ENCODE measurements around the gene RBFOX2.

GRCh38 chr22:35756722-35757121 lies 271.9 kb downstream of the RBFOX2 start:
- TF ChIP-seq CTCF (conservative IDR thresholded peaks at IDR 0.05 in 1 of 2, IDR thresholded peaks at IDR 0.05 in 1 of 2; ENCODE audit: extremely low read depth in 1 of 2, insufficient read depth in 1 of 2, low read depth in 1 of 2, low read length in 2 of 2) (no peak), EZH2 (IDR thresholded peaks at IDR 0.05; ENCODE audit: borderline replicate concordance, low read length) (no peak)
